Measurements from ENCODE around the gene ABCA4.

DNA sequence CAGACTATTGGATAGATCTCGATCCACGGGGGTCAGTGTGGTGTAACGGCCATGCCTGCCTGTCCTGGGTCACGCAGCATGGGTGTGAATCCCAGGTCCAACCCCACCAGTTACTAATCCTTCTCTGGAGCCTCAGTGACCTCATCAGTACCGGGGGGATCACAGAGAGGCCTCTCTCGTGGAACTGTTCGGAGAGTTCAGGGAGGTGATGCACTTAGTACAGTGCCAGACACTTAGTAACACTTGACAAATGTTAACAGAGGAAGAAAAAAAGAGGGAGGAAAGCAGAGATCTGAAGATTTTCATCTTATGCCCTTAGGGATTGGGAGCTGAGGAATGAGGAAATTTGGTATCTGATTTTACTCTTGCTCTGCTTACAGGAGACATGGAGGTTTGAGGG, 2.9 kb downstream of the ABCA4 start:
- TF ChIP-seq, protein P1, sequence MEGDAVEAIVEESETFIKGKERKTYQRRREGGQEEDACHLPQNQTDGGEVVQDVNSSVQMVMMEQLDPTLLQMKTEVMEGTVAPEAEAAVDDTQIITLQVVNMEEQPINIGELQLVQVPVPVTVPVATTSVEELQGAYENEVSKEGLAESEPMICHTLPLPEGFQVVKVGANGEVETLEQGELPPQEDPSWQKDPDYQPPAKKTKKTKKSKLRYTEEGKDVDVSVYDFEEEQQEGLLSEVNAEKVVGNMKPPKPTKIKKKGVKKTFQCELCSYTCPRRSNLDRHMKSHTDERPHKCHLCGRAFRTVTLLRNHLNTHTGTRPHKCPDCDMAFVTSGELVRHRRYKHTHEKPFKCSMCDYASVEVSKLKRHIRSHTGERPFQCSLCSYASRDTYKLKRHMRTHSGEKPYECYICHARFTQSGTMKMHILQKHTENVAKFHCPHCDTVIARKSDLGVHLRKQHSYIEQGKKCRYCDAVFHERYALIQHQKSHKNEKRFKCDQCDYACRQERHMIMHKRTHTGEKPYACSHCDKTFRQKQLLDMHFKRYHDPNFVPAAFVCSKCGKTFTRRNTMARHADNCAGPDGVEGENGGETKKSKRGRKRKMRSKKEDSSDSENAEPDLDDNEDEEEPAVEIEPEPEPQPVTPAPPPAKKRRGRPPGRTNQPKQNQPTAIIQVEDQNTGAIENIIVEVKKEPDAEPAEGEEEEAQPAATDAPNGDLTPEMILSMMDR (IDR thresholded peaks at IDR 0.05; ENCODE audit: control extremely low read depth in 1 of 3, insufficient read depth in 1 of 3, low read depth in 1 of 3, low read length in 3 of 3) = no peak
- TF ChIP-seq EP300 (IDR thresholded peaks at IDR 0.05; ENCODE audit: borderline replicate concordance in 1 of 2, low read depth in 2 of 2, low read length in 2 of 2) (no peak), TAF1 (IDR thresholded peaks at IDR 0.05; ENCODE audit: low read depth, low read length) (no peak), YY1 (IDR thresholded peaks at IDR 0.05; ENCODE audit: low read depth, low read length) (no peak), JUN (IDR thresholded peaks at IDR 0.05; ENCODE audit: low read depth, low read length) (no peak)
